HFFc6 (cell line): ENCODE results near the gene DUS2. TPM values are rescaled to one million over a fixed set of nuclear protein-coding genes. Genes with fewer than 3 reads are reported as not detected.
"Not testable (repeated sequence)": the region's sequence is repeated elsewhere in the genome, so short reads cannot be mapped to it uniquely, and the experiment has no call there.

Experiments used
- DNase-seq: peaks from one replicate; pipeline ENCODE4 v3.0.0-alpha.2; 2018
- H3K27ac Mint-ChIP-seq: 2 replicates; pipeline ENCODE4 v1.8.0; 2020; ENCODE audit warnings: mild to moderate bottlenecking, mixed read lengths
- H3K27me3 Mint-ChIP-seq: 2 replicates; pipeline ENCODE4 v1.8.0; 2021; ENCODE audit warnings: mild to moderate bottlenecking, moderate library complexity, mixed read lengths; ENCODE audit not compliant: insufficient read depth
- H3K36me3 Mint-ChIP-seq: 2 replicates; pipeline ENCODE4 v1.8.0; 2021; ENCODE audit warnings: low read depth, mixed read lengths
- H3K4me1 Mint-ChIP-seq: 2 replicates; pipeline ENCODE4 v1.8.0; 2020; ENCODE audit warnings: low read depth, mixed read lengths
- H3K4me3 Mint-ChIP-seq: 2 replicates; pipeline ENCODE4 v1.8.0; 2020; ENCODE audit warnings: mild to moderate bottlenecking, moderate library complexity, mixed read lengths
- H3K9me3 Mint-ChIP-seq: 2 replicates; pipeline ENCODE4 v1.8.0; 2020; ENCODE audit warnings: mild to moderate bottlenecking, mixed read lengths
- total RNA-seq, 6 experiments: library from RNA; stranded (reverse); fragmentation: NEBNext Ultra II Directional; extraction: Animal tissue kit (Norgen Biotek cat#: 25700); gene quantifications; 2 replicates in 1 of 6; 3 replicates in 5 of 6; pipeline ENCODE4 v1.2.3, GENCODE V29; 2021
- TF ChIP-seq, protein P1 (sequence below): fragments of 200-600 bp; sonication (generic); IDR thresholded peaks from 2 replicates; pipeline ENCODE4 v1.5.0; 2021; ENCODE audit warnings: antibody characterized with exemption, mild to moderate bottlenecking

DUS2 gene
- total RNA-seq, 6 experiments from 2014 or later, result 13.3 to 17.4 (median 15.9) TPM

DNA sequence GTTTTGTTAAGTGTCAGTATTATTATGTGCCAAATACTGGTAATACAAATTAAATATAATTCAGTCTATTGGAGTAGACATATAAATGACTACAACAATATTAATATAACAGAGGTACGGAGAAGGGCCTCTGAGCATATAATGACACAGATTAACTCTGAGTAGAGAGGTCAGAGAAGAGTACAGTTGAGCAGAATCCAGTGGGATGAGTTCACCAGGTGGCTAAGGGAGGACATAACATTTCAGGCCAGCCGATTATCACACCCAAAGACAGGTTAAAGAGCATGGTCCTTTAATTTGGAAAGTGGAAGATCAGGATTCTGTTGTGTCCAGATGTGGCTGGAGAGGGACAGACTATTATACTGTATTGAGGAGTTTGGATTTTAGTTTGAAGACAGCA, 73.4 kb downstream of the DUS2 start:
- Mint-ChIP-seq H3K27me3 (peaks cover 2% of the 10 kb centered on the region), H3K9me3 (peaks cover 10% of the 10 kb centered on the region), H3K36me3 (peaks cover 14% of the 10 kb centered on the region), H3K4me1 (peaks cover 50% of the 10 kb centered on the region), H3K4me3 (no peak overlapping the region), H3K27ac (no peak overlapping the region)
- TF ChIP-seq, protein P1, sequence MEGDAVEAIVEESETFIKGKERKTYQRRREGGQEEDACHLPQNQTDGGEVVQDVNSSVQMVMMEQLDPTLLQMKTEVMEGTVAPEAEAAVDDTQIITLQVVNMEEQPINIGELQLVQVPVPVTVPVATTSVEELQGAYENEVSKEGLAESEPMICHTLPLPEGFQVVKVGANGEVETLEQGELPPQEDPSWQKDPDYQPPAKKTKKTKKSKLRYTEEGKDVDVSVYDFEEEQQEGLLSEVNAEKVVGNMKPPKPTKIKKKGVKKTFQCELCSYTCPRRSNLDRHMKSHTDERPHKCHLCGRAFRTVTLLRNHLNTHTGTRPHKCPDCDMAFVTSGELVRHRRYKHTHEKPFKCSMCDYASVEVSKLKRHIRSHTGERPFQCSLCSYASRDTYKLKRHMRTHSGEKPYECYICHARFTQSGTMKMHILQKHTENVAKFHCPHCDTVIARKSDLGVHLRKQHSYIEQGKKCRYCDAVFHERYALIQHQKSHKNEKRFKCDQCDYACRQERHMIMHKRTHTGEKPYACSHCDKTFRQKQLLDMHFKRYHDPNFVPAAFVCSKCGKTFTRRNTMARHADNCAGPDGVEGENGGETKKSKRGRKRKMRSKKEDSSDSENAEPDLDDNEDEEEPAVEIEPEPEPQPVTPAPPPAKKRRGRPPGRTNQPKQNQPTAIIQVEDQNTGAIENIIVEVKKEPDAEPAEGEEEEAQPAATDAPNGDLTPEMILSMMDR, result no peak
- no peak for DNase-seq

DNA sequence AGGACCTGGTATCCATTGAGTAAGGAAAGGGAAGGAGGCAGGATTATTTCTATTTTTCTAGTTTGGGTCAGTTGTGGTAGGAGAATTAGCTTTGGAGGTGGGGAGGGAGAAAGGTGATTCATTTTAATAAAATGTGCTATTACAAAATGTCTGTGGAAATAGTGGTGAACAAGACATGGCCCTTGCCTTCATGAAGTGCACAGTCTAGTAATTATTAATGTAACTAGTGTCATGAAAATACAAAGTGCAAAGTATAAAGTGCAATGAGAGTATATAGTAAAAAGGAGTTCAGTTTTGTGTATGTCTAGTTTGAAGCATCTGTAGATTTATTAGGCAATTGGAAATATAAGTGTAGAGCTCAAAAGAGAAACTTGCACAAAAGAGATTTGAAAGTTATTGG, 74.0 kb downstream of the DUS2 start:
- no peak overlapping the region for H3K4me3 Mint-ChIP-seq
- peaks cover 14% of the 10 kb centered on the region for H3K36me3 Mint-ChIP-seq
- DNase-seq, result no peak
- peaks cover 44% of the 10 kb centered on the region for H3K4me1 Mint-ChIP-seq
- TF ChIP-seq, protein P1, result no peak
- H3K9me3 Mint-ChIP-seq, result peaks cover 10% of the 10 kb centered on the region
- no peak overlapping the region for H3K27ac Mint-ChIP-seq
- peaks cover 2% of the 10 kb centered on the region for H3K27me3 Mint-ChIP-seq

DNA sequence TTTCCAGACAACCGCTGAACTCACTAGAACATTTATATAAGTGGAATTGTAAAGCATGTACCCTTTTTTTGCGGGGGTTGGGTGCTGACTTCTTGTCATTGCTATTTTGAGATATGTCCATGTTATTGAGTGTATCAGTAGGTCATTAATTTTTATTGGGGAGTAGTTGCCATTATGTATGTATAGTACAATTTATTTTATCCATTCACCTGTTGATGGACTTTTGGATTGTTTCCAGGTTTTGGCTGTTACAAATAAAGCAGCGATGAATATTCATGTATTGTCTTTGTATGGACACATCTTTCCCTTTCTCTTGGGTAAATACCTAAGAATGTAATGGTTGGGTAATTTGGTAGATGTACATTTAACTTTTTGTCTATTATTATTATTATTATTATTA, 74.8 kb downstream of the DUS2 start:
- Mint-ChIP-seq H3K4me3 (no peak overlapping the region), H3K9me3 (peaks cover 10% of the 10 kb centered on the region), H3K27ac (no peak overlapping the region), H3K27me3 (peaks cover 2% of the 10 kb centered on the region), H3K36me3 (peaks cover 19% of the 10 kb centered on the region), H3K4me1 (peaks cover 43% of the 10 kb centered on the region)
- TF ChIP-seq, protein P1, result no peak
- DNase-seq, result no peak

DNA sequence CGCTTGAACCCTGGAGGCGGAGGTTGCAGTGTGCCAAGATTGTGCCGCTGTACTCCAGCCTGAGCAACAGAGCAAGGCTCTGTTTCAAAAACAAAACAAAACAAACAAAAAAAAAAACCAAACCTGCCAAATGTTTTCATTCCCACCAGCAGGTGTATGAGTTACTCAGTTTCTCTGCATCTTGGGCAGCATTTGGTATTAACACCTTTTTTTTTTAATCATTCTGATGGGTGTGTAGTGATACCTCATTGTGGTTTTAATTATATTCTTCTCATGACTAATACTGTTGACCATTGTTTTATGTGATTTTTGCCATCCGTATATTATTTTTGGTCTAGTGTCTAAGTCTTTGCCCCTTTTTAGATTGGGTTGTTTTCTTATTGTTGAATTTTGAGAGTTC, 77.4 kb downstream of the DUS2 start:
- no peak for DNase-seq
- H3K27me3 Mint-ChIP-seq, result peaks cover 2% of the 10 kb centered on the region
- H3K4me3 Mint-ChIP-seq, result no peak overlapping the region
- no peak overlapping the region for H3K27ac Mint-ChIP-seq
- peaks cover 18% of the 10 kb centered on the region for H3K9me3 Mint-ChIP-seq
- TF ChIP-seq, protein P1, result no peak
- peaks cover 26% of the 10 kb centered on the region for H3K4me1 Mint-ChIP-seq
- peaks cover 27% of the 10 kb centered on the region for H3K36me3 Mint-ChIP-seq

DNA sequence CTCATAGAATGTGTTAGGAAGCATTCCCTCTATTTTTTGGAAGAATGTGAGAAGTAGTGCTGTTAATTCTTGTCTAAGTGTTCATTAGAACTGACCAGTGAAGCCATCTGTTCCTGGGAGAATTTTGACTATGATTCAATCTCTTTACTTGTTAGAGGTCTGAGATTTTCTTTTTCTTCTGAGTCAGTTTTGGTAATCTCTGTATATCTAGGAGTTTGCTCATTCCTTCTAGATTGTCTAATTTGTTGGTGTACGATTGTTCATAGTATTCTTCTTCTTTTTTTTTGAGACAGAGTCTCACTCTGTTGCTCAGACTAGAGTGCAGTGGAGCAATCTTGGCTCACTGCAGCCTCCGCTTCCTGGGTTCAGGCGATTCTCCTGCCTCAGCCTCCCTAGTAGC, 82.5 kb downstream of the DUS2 start:
- peak; percentile 27 for DNase-seq
- TF ChIP-seq, protein P1, result no peak
- Mint-ChIP-seq H3K27ac (peak overlapping the region; percentile 40; the same call in 1 of the 2 replicates), H3K36me3 (peaks cover 43% of the 10 kb centered on the region), H3K9me3 (peaks cover 41% of the 10 kb centered on the region), H3K4me1 (peaks cover 16% of the 10 kb centered on the region), H3K4me3 (no peak overlapping the region), H3K27me3 (no peaks in the 10 kb centered on the region; the same call in 1 of the 2 replicates)

DNA sequence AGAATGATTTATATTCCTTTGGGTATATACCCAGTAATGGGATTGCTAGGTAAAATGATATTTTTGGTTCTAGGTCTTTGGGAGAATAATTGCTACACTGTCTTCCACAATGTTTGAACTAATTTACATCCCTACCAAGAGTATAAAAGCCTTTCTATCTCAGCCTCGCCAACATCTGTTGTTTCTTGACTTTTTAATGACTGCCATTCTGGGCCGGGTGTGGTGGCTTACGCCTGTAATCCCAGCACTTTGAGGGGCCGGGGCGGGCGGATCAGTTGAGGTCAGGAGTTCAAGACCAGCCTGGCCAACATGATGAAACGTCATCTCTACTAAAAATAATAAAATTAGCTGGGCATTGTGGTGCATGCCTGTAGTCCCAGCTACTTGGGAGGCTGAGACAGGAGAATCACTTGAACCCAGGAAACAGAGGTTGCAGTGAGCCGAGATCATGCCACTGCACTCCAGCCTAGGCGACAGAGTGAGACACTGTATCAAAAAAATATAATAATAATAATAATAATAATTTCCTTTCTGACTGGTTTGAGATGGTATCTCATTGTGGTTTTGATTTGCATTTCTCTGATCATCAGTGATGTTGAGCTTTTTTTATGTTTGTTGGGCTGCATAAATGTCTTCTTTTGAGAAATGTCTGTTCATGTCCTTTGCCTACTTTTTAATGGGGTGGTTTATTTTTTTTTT, 84.3 kb downstream of the DUS2 start:
- not testable (repeated sequence) for H3K27ac Mint-ChIP-seq, DNase-seq, H3K27me3 Mint-ChIP-seq, H3K4me1 Mint-ChIP-seq, H3K4me3 Mint-ChIP-seq
- Mint-ChIP-seq H3K9me3 (peaks cover 50% of the 10 kb centered on the region), H3K36me3 (peaks cover 54% of the 10 kb centered on the region)

DNA sequence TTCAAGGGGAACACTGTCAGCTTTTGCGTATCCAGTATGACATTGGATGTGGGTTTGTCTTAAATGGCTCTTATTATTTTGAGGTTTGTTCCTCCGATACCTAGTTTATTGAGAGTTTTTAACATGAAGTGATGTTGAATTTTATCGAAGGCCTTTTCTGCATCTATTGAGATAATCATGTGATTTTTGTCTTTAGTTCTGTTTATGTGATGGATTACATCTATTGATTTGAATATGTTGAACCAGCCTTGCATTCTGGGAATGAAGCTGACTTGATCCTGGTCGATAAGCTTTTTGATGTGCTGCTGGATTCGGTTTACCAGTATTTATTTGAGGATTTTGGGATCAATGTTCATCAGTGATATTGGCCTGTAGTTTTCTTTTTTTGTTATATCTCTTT, 86.1 kb downstream of the DUS2 start:
- H3K27ac Mint-ChIP-seq, H3K4me3 Mint-ChIP-seq: not testable (repeated sequence)

DNA sequence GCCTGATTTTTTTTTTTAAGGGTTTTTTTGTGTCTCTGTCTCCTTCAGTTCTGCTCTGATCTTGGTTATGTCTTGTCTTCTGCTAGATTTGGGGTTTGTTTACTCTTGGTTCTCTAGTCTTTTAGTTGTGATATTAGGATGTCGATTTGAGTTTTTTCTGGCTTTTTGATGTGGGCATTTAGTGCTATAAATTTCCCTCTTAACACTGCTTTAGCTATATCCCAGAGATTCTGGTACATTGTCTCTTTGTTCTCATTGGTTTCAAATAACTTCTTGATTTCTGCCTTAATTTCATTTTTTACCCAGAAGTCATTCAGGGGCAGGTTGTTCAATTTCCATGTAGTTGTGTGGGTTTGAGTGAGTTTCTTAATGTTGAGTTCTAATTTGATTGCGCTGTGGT, 87.5 kb downstream of the DUS2 start:
- H3K4me3 Mint-ChIP-seq, H3K27ac Mint-ChIP-seq, H3K27me3 Mint-ChIP-seq, H3K4me1 Mint-ChIP-seq, DNase-seq: not testable (repeated sequence)
- peaks cover 41% of the 10 kb centered on the region for H3K9me3 Mint-ChIP-seq
- peaks cover 43% of the 10 kb centered on the region for H3K36me3 Mint-ChIP-seq

More for the DNA sequence above, 86.1 kb downstream of the DUS2 start:
- Mint-ChIP-seq H3K9me3 (peaks cover 50% of the 10 kb centered on the region), H3K36me3 (peaks cover 52% of the 10 kb centered on the region)
- H3K27me3 Mint-ChIP-seq, H3K4me1 Mint-ChIP-seq, DNase-seq: not testable (repeated sequence)
